ENCODE data around the gene LRMDA.

Gene LRMDA

DNA sequence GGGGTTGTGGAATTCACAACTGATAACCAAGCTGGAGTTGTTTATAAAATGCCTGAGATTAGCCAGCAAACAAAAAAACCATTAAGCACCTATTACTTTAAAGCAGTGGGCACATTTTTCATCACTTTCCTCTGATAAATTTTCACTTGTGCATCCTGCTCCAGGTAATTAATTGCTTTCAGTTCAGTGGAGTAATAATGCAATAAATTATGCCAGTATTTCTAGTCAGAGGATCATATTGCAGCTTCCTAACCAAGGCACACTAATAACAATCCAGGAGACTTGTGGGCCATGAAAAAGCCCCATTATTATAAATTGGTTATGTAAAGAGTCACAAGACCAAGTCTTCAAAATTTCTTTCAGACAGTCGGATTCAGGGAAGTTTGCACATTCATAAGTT is 193.2 kb downstream of the LRMDA start:
- ChIA-PET POLR2A (interaction anchor here (0.8 kb wide), 1 partner anchor 223 kb away, joined by 4 read pairs; the partner anchor contains the start of gene ZNF503), CTCF (no interaction called here)
- Histone ChIP-seq H3K9me3 (ENCODE audit: control insufficient read depth, insufficient read depth, low read depth, low read length) (no peaks in the 10 kb centered on the region), H3K27ac (ENCODE audit: extremely low read depth, low read depth, low read length) (no peak overlapping the region), H3K4me1 (ENCODE audit: control insufficient read depth, insufficient read depth, low read length) (peaks cover 26% of the 10 kb centered on the region), H3K36me3 (ENCODE audit: control insufficient read depth in 2 of 2, insufficient read depth in 1 of 2, low read length in 2 of 2) (no peaks in the 10 kb centered on the region), H3K4me3 (ENCODE audit: low read depth, low read length) (no peak overlapping the region)
- TF ChIP-seq, protein P1, sequence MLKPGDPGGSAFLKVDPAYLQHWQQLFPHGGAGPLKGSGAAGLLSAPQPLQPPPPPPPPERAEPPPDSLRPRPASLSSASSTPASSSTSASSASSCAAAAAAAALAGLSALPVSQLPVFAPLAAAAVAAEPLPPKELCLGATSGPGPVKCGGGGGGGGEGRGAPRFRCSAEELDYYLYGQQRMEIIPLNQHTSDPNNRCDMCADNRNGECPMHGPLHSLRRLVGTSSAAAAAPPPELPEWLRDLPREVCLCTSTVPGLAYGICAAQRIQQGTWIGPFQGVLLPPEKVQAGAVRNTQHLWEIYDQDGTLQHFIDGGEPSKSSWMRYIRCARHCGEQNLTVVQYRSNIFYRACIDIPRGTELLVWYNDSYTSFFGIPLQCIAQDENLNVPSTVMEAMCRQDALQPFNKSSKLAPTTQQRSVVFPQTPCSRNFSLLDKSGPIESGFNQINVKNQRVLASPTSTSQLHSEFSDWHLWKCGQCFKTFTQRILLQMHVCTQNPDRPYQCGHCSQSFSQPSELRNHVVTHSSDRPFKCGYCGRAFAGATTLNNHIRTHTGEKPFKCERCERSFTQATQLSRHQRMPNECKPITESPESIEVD (tag by site-specific recombination; IDR thresholded peaks at IDR 0.05) = peak; percentile 55; the same call in 1 of the 2 replicates
- 0 out of 2 replicates have a peak, but pooled peaks have one; percentile 7 for TF ChIP-seq FEZF1 (tag by site-specific recombination; IDR thresholded peaks at IDR 0.05)
- no peak for TF ChIP-seq ZBTB17 (tag by site-specific recombination; IDR thresholded peaks at IDR 0.05)

- H3K36me3 ChIP-seq (ENCODE audit: control insufficient read depth in 2 of 2, insufficient read depth in 1 of 2, low read length in 2 of 2) = no peaks in the 10 kb centered on the region
- H3K9me3 ChIP-seq (ENCODE audit: control insufficient read depth, insufficient read depth, low read depth, low read length) = no peaks in the 10 kb centered on the region
- ChIA-PET CTCF (interaction anchor here (0.9 kb wide), 1 partner anchor 21 kb away, joined by 3 read pairs; no protein-coding TSS in a partner anchor), POLR2A (no interaction called here)
- H3K4me3 ChIP-seq (ENCODE audit: low read depth, low read length) = no peak overlapping the region
- TF ChIP-seq GLIS1 (tag by site-specific recombination; IDR thresholded peaks at IDR 0.05) (no peak), ZNF677 (tag by site-specific recombination; IDR thresholded peaks at IDR 0.05) (no peak), ZNF239 (tag by site-specific recombination; IDR thresholded peaks at IDR 0.05) (no peak)
- no peak overlapping the region for H3K27ac ChIP-seq (ENCODE audit: extremely low read depth, low read depth, low read length)
- H3K4me1 ChIP-seq (ENCODE audit: control insufficient read depth, insufficient read depth, low read length) = 0 out of 2 replicates have a peak, but pooled peaks cover 3% of the 10 kb centered on the region
Observed at GRCh38 chr10:75630746-75631145, 199.3 kb downstream of the LRMDA start.

DNA sequence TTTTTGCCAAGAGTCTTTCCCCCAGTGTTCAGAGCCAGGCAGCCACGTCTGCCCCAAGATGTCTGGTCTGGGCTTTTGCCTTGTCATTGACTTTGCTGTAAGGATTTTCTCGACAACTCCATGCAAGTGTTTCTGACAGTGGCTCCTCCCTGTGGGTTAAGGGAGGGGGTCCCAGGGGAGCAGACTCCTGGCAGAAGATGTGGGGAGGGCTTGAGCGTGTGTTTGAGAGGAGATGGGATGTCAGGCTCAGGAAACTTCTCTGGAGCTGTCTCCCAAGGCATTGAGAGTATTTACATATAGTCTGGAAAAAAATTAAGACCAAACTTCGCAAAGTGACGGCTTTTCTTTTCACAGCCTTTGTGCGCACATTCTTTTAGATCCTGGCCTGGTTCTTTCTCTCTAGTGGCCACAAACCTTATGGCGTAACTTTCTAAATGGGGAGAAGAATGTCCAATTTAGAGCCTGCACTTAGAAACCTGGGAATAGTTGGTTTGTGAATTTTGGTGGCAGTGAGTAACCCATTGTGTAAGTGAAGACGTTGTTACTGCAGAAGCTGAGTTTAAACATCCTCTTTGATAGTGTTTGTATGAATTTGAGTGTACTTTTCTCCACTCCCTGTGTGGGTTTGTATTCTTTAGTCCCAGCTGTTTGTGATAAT is 201.5 kb downstream of the LRMDA start:
- Histone ChIP-seq H3K9me3 (ENCODE audit: control insufficient read depth, insufficient read depth, low read depth, low read length) (no peaks in the 10 kb centered on the region), H3K27ac (ENCODE audit: extremely low read depth, low read depth, low read length) (no peak overlapping the region), H3K36me3 (ENCODE audit: control insufficient read depth in 2 of 2, insufficient read depth in 1 of 2, low read length in 2 of 2) (no peaks in the 10 kb centered on the region), H3K4me3 (ENCODE audit: low read depth, low read length) (no peak overlapping the region), H3K4me1 (ENCODE audit: control insufficient read depth, insufficient read depth, low read length) (0 out of 2 replicates have a peak, but pooled peaks cover 3% of the 10 kb centered on the region)
- CTCF ChIA-PET = no interaction called here
- POLR2A ChIA-PET = no interaction called here
- TF ChIP-seq WT1 (tag by site-specific recombination; IDR thresholded peaks at IDR 0.05) = 0 out of 2 replicates have a peak, but pooled peaks have one; percentile 48
- TF ChIP-seq, protein P2, sequence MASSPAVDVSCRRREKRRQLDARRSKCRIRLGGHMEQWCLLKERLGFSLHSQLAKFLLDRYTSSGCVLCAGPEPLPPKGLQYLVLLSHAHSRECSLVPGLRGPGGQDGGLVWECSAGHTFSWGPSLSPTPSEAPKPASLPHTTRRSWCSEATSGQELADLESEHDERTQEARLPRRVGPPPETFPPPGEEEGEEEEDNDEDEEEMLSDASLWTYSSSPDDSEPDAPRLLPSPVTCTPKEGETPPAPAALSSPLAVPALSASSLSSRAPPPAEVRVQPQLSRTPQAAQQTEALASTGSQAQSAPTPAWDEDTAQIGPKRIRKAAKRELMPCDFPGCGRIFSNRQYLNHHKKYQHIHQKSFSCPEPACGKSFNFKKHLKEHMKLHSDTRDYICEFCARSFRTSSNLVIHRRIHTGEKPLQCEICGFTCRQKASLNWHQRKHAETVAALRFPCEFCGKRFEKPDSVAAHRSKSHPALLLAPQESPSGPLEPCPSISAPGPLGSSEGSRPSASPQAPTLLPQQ (tag by site-specific recombination; IDR thresholded peaks at IDR 0.05) = no peak
- TF ChIP-seq, protein P3, sequence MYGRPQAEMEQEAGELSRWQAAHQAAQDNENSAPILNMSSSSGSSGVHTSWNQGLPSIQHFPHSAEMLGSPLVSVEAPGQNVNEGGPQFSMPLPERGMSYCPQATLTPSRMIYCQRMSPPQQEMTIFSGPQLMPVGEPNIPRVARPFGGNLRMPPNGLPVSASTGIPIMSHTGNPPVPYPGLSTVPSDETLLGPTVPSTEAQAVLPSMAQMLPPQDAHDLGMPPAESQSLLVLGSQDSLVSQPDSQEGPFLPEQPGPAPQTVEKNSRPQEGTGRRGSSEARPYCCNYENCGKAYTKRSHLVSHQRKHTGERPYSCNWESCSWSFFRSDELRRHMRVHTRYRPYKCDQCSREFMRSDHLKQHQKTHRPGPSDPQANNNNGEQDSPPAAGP (tag by site-specific recombination; IDR thresholded peaks at IDR 0.05) = 0 out of 2 replicates have a peak, but pooled peaks have one; percentile 28

DNA sequence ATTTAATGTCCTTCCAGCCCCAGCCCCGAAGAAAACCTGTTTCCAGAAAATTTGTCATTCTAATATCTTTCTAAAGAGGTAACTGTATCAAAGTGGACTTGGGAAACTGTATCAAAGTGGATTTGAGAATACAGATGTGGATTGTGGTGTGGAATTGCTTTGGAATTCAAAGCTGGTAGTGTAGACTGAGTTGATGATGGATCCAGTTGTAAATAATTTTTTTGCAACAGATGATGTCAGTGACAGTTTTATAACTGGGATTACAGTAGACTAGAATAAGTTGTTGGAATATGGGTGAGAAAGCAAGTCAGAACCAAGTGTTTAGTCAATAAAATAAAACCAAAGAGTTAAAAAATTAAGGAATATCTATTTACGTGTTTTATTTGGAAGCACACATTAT is 202.1 kb downstream of the LRMDA start:
- Histone ChIP-seq H3K4me3 (ENCODE audit: low read depth, low read length) (no peak overlapping the region), H3K27ac (ENCODE audit: extremely low read depth, low read depth, low read length) (no peak overlapping the region), H3K4me1 (ENCODE audit: control insufficient read depth, insufficient read depth, low read length) (0 out of 2 replicates have a peak, but pooled peaks cover 3% of the 10 kb centered on the region), H3K9me3 (ENCODE audit: control insufficient read depth, insufficient read depth, low read depth, low read length) (no peaks in the 10 kb centered on the region), H3K36me3 (ENCODE audit: control insufficient read depth in 2 of 2, insufficient read depth in 1 of 2, low read length in 2 of 2) (no peaks in the 10 kb centered on the region)
- CTCF ChIA-PET = no interaction called here
- POLR2A ChIA-PET = no interaction called here
- TF ChIP-seq ZNF155 (tag by site-specific recombination; IDR thresholded peaks at IDR 0.05) (no peak), ZNF645 (tag by site-specific recombination; IDR thresholded peaks at IDR 0.05) (no peak), PRDM2 (tag by site-specific recombination; IDR thresholded peaks at IDR 0.05; ENCODE audit: borderline replicate concordance) (no peak)
- TF ChIP-seq, protein P1 (tag by site-specific recombination; IDR thresholded peaks at IDR 0.05) = peak; percentile 46; the same call in 1 of the 2 replicates
